Panc1 (cell line): ENCODE measurements around the gene TTC9B. TPM values are rescaled to one million over a fixed set of nuclear protein-coding genes. Genes with fewer than 3 reads are reported as not detected.
A peak's percentile ranks its signal among the peaks of the same experiment; 100 is the strongest.

Experiments
- ATAC-seq: fragments of 200-7000 bp; cut with Tn5 transposase; 2 replicates; pipeline ENCODE4 v1.9.1; 2020; ENCODE audit warnings: mild to moderate bottlenecking, moderate library complexity
- BruUV-seq: library from RNA; stranded (reverse); fragments of 400-500 nt; replicated peaks from 2 replicates; lab custom pipeline; 2021; lab: Mats Ljungman, UMichigan
- CTCF ChIA-PET: fragments of 300-600 bp; sonication (Branson Sonifier 250); formaldehyde crosslinking; loops from one replicate; lab custom pipeline; 2022; ENCODE audit warnings: antibody characterized with exemption; lab: Charles Lee
- POLR2A ChIA-PET: fragments of 300-600 bp; sonication (Branson Sonifier 250); formaldehyde crosslinking; loops from one replicate; lab custom pipeline; 2022; ENCODE audit warnings: antibody characterized with exemption; lab: Charles Lee
- DNase-seq: peaks from one replicate; pipeline ENCODE4 v3.0.0-alpha.2; 2010; ENCODE audit warnings: low read depth, low spot score
- H3K27ac ChIP-seq: 2 replicates; pipeline ENCODE4 v1.5.1; 2011; ENCODE audit warnings: mild to moderate bottlenecking, low read length, inconsistent platforms
- H3K27me3 ChIP-seq: fragments of 200-500 bp; sonication (Bioruptor generic); 2 replicates; pipeline ENCODE4 v1.6.0; 2014; ENCODE audit warnings: low read length, inconsistent platforms; ENCODE audit not compliant: control insufficient read depth, insufficient read depth
- H3K36me3 ChIP-seq: fragments of 200-500 bp; sonication (Bioruptor generic); 2 replicates; pipeline ENCODE4 v1.5.1; 2014; ENCODE audit warnings: inconsistent platforms, mild to moderate bottlenecking, low read length, moderate library complexity; ENCODE audit not compliant: control insufficient read depth, insufficient read depth
- H3K4me1 ChIP-seq: 2 replicates; pipeline ENCODE4 v1.5.1; 2011; ENCODE audit warnings: inconsistent platforms, mild to moderate bottlenecking, low read length, moderate library complexity; ENCODE audit not compliant: control insufficient read depth, insufficient read depth
- H3K4me3 ChIP-seq, 2 experiments: 2 replicates each; pipeline ENCODE4 v1.5.1; 2011 to 2012; ENCODE audit warnings: low read depth in 2 of 2, low read length in 2 of 2, mild to moderate bottlenecking in 2 of 2, inconsistent platforms in 1 of 2, moderate library complexity in 1 of 2
- H3K9me3 ChIP-seq: fragments of 200-500 bp; sonication (Bioruptor generic); 2 replicates; pipeline ENCODE4 v1.5.1; 2014; ENCODE audit warnings: low read depth, mild to moderate bottlenecking, inconsistent platforms, low read length, moderate library complexity; ENCODE audit not compliant: control insufficient read depth, insufficient read depth
- CTCF ChIP-seq: fragments of 450-650 bp; IDR thresholded peaks from 2 replicates; pipeline ENCODE4 v1.5.1; 2017; ENCODE audit warnings: mild to moderate bottlenecking
- POLR2AphosphoS5 ChIP-seq: IDR thresholded peaks from 2 replicates; pipeline ENCODE4 v1.6.1; 2012; ENCODE audit warnings: mild to moderate bottlenecking, low read depth, low read length, moderate library complexity
- REST ChIP-seq, 2 experiments: IDR thresholded peaks; 2 replicates each; pipeline ENCODE4 v1.6.1; 2011 to 2012; ENCODE audit warnings: low read depth in 2 of 2, control low read depth in 1 of 2, low read length in 1 of 2, mild to moderate bottlenecking in 1 of 2, moderate library complexity in 1 of 2; ENCODE audit not compliant: insufficient read depth in 1 of 2
- SIN3A ChIP-seq: IDR thresholded peaks from 2 replicates; pipeline ENCODE4 v1.6.1; 2012; ENCODE audit warnings: low read depth, mild to moderate bottlenecking, low read length, moderate library complexity, borderline replicate concordance; ENCODE audit not compliant: insufficient read depth
- TCF7L2 ChIP-seq: IDR thresholded peaks from 2 replicates; pipeline ENCODE4 v1.6.1; 2011; ENCODE audit warnings: mild to moderate bottlenecking, low read depth, low read length, inconsistent platforms
- in situ Hi-C: cut with HindIII; loops from 2 replicates; pipeline ENCODE4 v1.10.0; 2016; ENCODE audit warnings: low sequenced_read_pairs, low pct_unique_long_range_greater_than_20kb
- intact Hi-C: fragments of 100-400 bp; cut with micrococcal nuclease; formaldehyde crosslinking; loops from one replicate; pipeline ENCODE4 v1.10.0; 2022; ENCODE audit not compliant: unreplicated experiment
- total RNA-seq: library from RNA; stranded (reverse); gene quantifications from one replicate; pipeline ENCODE4 v1.2.1, GENCODE V29; 2021; ENCODE audit not compliant: unreplicated experiment

Gene TTC9B
- total RNA-seq, 1 experiment from 2014 or later, result 2.3 TPM

GRCh38 chr19:40253611-40254092, 35.5 kb upstream of the TTC9B start:
- ATAC-seq (no peak), DNase-seq (no peak)
- no peak for TF ChIP-seq REST (IDR thresholded peaks at IDR 0.05; ENCODE audit: insufficient read depth in 1 of 2, low read depth in 2 of 2, low read length in 1 of 2)
- peaks cover 12% of the 10 kb centered on the region for H3K4me1 ChIP-seq
- H3K9me3 ChIP-seq, result no peaks in the 10 kb centered on the region
- ChIA-PET CTCF (interaction anchor here (0.5 to 1.8 kb wide), 6 partner anchors 10 to 1643 kb away, joined by 3 to 9 read pairs (median 6); no protein-coding TSS in a partner anchor), POLR2A (interaction anchor here (0.6 to 1.1 kb wide), 5 partner anchors 25 to 772 kb away, joined by 3 to 11 read pairs (median 6); no protein-coding TSS in a partner anchor)
- no peaks in the 10 kb centered on the region for H3K27me3 ChIP-seq
- intact Hi-C loops, result no loop called here
- no peak overlapping the region for H3K27ac ChIP-seq
- in situ Hi-C loops, result no loop called here
- peaks cover 57% of the 10 kb centered on the region for H3K36me3 ChIP-seq
- no TSS peak for BruUV-seq
- no peak overlapping the region for H3K4me3 ChIP-seq

DNA sequence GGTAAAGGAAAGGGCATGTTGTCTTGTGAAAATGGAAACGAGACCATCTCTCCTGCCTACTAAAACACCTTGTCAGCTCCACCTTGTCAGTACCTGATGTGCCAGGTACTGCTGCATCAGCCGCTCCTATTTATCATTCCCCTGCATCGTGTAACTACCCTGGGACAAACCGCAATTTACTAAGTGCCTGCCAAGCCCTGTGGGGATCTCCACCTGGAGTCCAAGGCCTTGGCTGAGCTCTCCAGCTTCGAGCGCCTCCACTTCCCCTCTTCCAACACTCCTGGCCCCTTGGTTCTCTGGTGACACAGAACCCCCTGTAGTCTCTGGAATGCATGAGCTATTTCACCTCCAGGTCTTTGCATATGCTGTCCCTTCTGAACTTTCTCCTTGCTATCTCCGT, 34.2 kb upstream of the TTC9B start:
- DNase-seq, result no peak
- no peak overlapping the region for H3K4me3 ChIP-seq
- no peaks in the 10 kb centered on the region for H3K27me3 ChIP-seq
- H3K4me1 ChIP-seq, result peaks cover 10% of the 10 kb centered on the region
- BruUV-seq, result TSS peak; percentile 41
- ChIA-PET CTCF (interaction anchor here (0.5 to 1.8 kb wide), 3 partner anchors 11 to 53 kb away, joined by 3 to 9 read pairs (median 5); no protein-coding TSS in a partner anchor), POLR2A (interaction anchor here (0.5 to 1.1 kb wide), 6 partner anchors 16 to 452 kb away, joined by 3 to 20 read pairs (median 3); no protein-coding TSS in a partner anchor)
- peaks cover 57% of the 10 kb centered on the region for H3K36me3 ChIP-seq
- in situ Hi-C loops (no loop called here), intact Hi-C loops (no loop called here)
- H3K27ac ChIP-seq, result no peak overlapping the region
- ATAC-seq, result no peak
- TF ChIP-seq REST (IDR thresholded peaks at IDR 0.05; ENCODE audit: insufficient read depth in 1 of 2, low read depth in 2 of 2, low read length in 1 of 2) (no peak), SIN3A (no peak), CTCF (no peak), POLR2AphosphoS5 (no peak), TCF7L2 (no peak)
- no peaks in the 10 kb centered on the region for H3K9me3 ChIP-seq
